PFSK-1 (cell line): ENCODE measurements around the gene SPACDR.

Source experiments
- FOXP2 ChIP-seq: optimal IDR thresholded peaks from 2 replicates; pipeline ENCODE3; 2011; ENCODE audit warnings: borderline replicate concordance, control low read depth, inconsistent platforms; ENCODE audit not compliant: insufficient read depth; ENCODE audit errors: extremely low read length, extremely low read depth
- POLR2AphosphoS5 ChIP-seq: IDR thresholded peaks from 2 replicates; pipeline ENCODE4 v1.6.1; 2012; ENCODE audit warnings: low read depth, mild to moderate bottlenecking, control low read depth, low read length, moderate library complexity
- SIN3A ChIP-seq: IDR thresholded peaks from 2 replicates; pipeline ENCODE4 v1.6.1; 2012; ENCODE audit warnings: mild to moderate bottlenecking, low read length, moderate library complexity, borderline replicate concordance; ENCODE audit not compliant: insufficient read depth
- TAF1 ChIP-seq: IDR thresholded peaks from 2 replicates; pipeline ENCODE4 v1.6.1; 2012; ENCODE audit warnings: low read length, control low read depth, borderline replicate concordance; ENCODE audit not compliant: insufficient read depth
- TF ChIP-seq, protein P1 (sequence below), 2 experiments: IDR thresholded peaks; 2 replicates each; pipeline versions ENCODE4 v1.6.1 to v1.8.0; 2011 to 2012; ENCODE audit warnings: low read depth in 2 of 2, low read length in 2 of 2, control low read depth in 1 of 2, inconsistent platforms in 1 of 2, mild to moderate bottlenecking in 1 of 2, moderate library complexity in 1 of 2; ENCODE audit not compliant: insufficient read depth in 1 of 2

SPACDR gene

DNA sequence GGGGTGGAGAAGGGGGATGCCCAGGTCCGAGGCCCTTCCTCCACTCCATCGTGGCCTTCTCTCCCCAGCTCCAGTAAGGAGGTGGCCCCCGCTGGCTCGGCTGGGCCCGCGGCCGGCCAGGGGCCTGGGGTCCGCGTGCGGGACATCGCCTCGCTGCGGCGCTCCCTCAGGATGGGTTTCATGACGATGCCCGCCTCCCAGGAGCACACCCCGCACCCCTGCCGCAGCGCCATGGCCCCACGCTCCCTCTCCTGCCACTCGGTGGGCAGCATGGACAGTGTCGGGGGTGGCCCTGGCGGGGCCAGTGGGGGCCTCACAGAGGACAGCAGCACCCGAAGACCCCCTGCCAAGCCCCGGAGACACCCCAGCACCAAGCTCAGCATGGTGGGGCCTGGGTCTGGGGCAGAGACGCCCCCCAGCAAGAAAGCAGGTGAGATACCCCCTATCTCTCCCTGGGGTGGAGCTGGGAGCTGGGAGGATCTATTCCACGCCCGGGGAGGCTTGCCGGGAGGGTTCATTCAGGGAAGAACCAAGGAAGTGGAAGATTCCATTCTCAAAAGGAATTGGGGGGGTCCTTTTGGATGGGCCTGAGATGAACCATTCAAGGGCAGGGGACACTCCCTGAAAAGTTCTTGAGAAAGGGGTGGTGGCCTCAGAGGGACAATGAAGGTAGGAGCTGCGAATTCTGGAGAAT lies 22.8 kb upstream of the SPACDR start:
- TF ChIP-seq POLR2AphosphoS5 = no peak
- TF ChIP-seq FOXP2 = no peak
- TF ChIP-seq, protein P1, sequence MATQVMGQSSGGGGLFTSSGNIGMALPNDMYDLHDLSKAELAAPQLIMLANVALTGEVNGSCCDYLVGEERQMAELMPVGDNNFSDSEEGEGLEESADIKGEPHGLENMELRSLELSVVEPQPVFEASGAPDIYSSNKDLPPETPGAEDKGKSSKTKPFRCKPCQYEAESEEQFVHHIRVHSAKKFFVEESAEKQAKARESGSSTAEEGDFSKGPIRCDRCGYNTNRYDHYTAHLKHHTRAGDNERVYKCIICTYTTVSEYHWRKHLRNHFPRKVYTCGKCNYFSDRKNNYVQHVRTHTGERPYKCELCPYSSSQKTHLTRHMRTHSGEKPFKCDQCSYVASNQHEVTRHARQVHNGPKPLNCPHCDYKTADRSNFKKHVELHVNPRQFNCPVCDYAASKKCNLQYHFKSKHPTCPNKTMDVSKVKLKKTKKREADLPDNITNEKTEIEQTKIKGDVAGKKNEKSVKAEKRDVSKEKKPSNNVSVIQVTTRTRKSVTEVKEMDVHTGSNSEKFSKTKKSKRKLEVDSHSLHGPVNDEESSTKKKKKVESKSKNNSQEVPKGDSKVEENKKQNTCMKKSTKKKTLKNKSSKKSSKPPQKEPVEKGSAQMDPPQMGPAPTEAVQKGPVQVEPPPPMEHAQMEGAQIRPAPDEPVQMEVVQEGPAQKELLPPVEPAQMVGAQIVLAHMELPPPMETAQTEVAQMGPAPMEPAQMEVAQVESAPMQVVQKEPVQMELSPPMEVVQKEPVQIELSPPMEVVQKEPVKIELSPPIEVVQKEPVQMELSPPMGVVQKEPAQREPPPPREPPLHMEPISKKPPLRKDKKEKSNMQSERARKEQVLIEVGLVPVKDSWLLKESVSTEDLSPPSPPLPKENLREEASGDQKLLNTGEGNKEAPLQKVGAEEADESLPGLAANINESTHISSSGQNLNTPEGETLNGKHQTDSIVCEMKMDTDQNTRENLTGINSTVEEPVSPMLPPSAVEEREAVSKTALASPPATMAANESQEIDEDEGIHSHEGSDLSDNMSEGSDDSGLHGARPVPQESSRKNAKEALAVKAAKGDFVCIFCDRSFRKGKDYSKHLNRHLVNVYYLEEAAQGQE (IDR thresholded peaks at IDR 0.05; ENCODE audit: insufficient read depth in 1 of 2, low read depth in 2 of 2, low read length in 2 of 2) = no peak
- TF ChIP-seq TAF1 = no peak
- no peak for TF ChIP-seq SIN3A

DNA sequence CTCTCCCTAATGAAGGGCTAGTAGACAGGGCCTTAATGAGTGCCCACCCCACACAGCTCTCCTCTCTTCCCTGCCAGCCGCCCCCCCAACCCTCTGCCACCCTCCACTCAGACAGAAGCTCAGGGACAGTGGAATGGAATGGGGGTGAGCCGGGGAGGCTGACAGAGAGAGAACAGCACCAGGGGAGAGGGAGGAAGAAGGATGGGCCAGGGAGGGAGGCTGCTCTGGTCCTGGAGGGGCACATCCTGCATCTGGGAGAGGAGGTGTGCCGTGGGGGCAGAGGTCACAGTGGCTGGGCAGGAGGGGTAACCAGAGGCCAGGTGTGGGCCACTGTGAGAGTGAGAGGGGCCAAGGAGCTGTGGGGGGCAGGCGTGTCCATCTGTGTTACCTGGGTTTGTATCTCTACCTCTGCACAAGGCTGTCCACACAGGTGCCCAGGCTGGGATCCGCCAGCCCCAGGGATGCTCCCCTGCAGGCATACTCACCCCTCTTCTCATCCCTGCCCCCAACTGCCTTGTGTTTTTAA lies 22.1 kb upstream of the SPACDR start:
- TF ChIP-seq SIN3A = no peak
- TF ChIP-seq TAF1 = no peak
- TF ChIP-seq POLR2AphosphoS5 = no peak
- no peak for TF ChIP-seq FOXP2
- TF ChIP-seq, protein P1 (IDR thresholded peaks at IDR 0.05; ENCODE audit: insufficient read depth in 1 of 2, low read depth in 2 of 2, low read length in 2 of 2) = no peak

DNA sequence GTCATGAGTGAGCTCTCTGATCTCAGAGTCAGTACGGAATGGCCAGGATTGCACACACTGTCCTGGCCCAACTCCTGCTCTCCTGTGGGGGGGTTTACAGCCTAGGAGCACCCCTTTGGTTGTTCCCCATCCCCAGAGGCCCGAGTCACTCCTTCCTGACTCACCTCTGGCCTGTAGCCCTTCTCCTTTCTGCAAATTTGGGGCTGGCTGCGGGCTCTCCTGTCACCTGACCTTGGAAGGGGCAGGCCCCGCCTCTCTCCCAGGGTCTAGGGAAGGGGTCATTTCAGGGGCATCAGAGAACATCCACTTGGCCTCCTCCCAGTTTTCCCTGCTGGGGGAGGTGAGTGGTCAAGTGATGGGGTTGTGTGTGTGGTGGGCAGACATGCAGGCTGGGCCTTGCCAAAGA lies 21.4 kb upstream of the SPACDR start:
- TF ChIP-seq FOXP2 = no peak
- no peak for TF ChIP-seq SIN3A
- TF ChIP-seq POLR2AphosphoS5 = no peak
- TF ChIP-seq, protein P1 (IDR thresholded peaks at IDR 0.05; ENCODE audit: insufficient read depth in 1 of 2, low read depth in 2 of 2, low read length in 2 of 2) = no peak
- TF ChIP-seq TAF1 = no peak

DNA sequence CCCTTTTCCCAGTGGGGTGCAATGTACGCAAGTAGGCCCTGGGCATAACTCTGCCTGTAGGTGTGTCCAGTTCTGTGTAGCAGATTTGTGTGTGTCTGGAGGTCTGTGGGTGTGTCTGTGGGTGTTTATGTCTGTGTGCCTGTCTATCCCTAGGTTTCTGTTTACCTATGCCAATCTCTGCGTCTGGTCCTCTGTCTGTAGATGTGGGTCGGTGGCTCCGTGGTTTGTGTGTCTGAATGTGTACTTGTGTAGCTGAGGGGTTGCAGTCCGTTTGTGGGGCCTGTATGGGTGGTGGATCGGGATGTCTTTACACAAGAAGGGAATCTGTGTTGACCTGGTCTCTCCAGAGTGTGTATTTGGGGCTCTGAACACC lies 20.6 kb upstream of the SPACDR start:
- no peak for TF ChIP-seq SIN3A
- TF ChIP-seq, protein P1 (IDR thresholded peaks at IDR 0.05; ENCODE audit: insufficient read depth in 1 of 2, low read depth in 2 of 2, low read length in 2 of 2) = no peak
- no peak for TF ChIP-seq TAF1
- TF ChIP-seq FOXP2 = no peak
- TF ChIP-seq POLR2AphosphoS5 = no peak
